ENCODE results near the gene STATH.
"Not testable (repeated sequence)": the region's sequence is repeated elsewhere in the genome, so short reads cannot be mapped to it uniquely, and the experiment has no call there.

STATH gene

GRCh38 chr4:70000711-70001110 is 4.9 kb downstream of the STATH start:
- TF ChIP-seq TAF1 (IDR thresholded peaks at IDR 0.05; ENCODE audit: borderline replicate concordance, low read depth, low read length) (no peak), POLR2A (IDR thresholded peaks at IDR 0.05; ENCODE audit: low read depth, low read length) (no peak), POLR2AphosphoS5 (IDR thresholded peaks at IDR 0.05; ENCODE audit: low read depth, low read length) (no peak)

DNA sequence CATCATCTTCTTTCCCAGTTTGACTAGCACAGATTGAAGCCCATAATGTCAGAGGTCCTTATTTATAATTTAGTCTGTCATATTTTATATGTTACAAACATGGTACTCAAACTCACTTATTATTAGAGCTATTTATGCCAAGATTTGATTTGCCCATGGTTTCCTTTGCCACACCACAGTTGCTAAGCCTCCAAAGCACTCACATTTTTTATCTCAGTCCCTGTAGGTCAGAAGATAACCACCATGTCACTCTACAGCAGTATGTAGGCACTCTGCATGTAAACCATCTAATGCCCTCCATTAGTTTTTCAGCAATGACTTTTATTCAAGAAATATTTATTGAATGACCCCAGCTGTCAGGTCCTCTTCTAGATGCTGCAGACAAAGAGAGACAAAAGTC is 6.7 kb downstream of the STATH start:
- no peak for TF ChIP-seq TAF1 (IDR thresholded peaks at IDR 0.05; ENCODE audit: borderline replicate concordance, low read depth, low read length)
- TF ChIP-seq POLR2AphosphoS5 (IDR thresholded peaks at IDR 0.05; ENCODE audit: low read depth, low read length): no peak
- no peak for TF ChIP-seq POLR2A (IDR thresholded peaks at IDR 0.05; ENCODE audit: low read depth, low read length)
- DNase-seq (ENCODE audit: insufficient read length): no peak
- FAIRE-seq: no peak

More at GRCh38 chr4:70000711-70001110, 4.9 kb downstream of the STATH start:
- FAIRE-seq: no peak
- DNase-seq (ENCODE audit: insufficient read length): no peak

- DNase-seq (ENCODE audit: insufficient read length) (no peak), FAIRE-seq (no peak)
- TF ChIP-seq POLR2AphosphoS5 (IDR thresholded peaks at IDR 0.05; ENCODE audit: low read depth, low read length): no peak
- no peak for TF ChIP-seq POLR2A (IDR thresholded peaks at IDR 0.05; ENCODE audit: low read depth, low read length)
- TF ChIP-seq TAF1 (IDR thresholded peaks at IDR 0.05; ENCODE audit: borderline replicate concordance, low read depth, low read length): no peak
Measured at GRCh38 chr4:70008771-70009170, 13.0 kb downstream of the STATH start.

GRCh38 chr4:70019006-70019405 is 23.2 kb downstream of the STATH start:
- not testable (repeated sequence) for FAIRE-seq

DNA sequence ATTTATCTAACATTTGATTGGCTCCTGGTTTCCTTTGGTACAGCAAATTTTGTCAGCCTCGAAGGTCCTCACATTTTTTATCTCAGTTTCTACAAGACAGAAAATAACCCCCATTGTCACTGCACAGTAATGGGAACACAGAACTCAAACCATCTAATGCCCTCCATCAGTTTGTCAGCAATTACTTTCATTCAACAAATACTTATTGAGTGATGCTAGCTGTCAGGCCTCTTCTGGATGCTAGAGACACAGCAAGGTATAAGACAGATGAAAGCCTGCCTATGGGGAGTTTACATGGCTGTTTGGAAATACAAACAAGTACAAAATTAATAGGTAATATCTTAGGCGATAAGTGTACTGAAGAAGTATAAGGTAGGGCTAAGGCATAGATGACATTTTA is 27.5 kb downstream of the STATH start:
- TF ChIP-seq TAF1 (IDR thresholded peaks at IDR 0.05; ENCODE audit: borderline replicate concordance, low read depth, low read length) (no peak), POLR2A (IDR thresholded peaks at IDR 0.05; ENCODE audit: low read depth, low read length) (no peak), POLR2AphosphoS5 (IDR thresholded peaks at IDR 0.05; ENCODE audit: low read depth, low read length) (no peak)
- FAIRE-seq (no peak), DNase-seq (ENCODE audit: insufficient read length) (no peak)

More at GRCh38 chr4:70019006-70019405, 23.2 kb downstream of the STATH start:
- not testable (repeated sequence) for DNase-seq (ENCODE audit: insufficient read length)

DNA sequence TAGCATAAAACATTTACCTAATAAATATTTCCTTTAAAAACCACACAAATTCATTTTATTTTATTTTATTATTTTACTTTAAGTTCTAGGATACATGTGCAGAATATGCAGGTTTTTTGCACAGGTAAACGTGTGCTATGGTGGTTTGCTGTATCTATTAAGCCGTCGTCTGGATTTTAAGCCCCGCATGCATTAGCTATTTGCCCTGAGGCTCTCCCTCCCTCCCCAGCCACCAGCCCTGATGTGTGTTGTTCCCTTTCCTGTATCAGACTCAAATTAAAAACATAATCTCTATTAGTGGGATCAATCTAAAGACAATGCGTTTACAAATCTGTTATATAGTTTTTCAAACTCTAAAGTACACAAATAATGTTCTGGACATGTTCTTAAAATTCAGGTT is 31.2 kb downstream of the STATH start:
- no peak for FAIRE-seq
- no peak for DNase-seq (ENCODE audit: insufficient read length)
- TF ChIP-seq POLR2A (IDR thresholded peaks at IDR 0.05; ENCODE audit: low read depth, low read length) (no peak), POLR2AphosphoS5 (IDR thresholded peaks at IDR 0.05; ENCODE audit: low read depth, low read length) (no peak), TAF1 (IDR thresholded peaks at IDR 0.05; ENCODE audit: borderline replicate concordance, low read depth, low read length) (no peak)

DNA sequence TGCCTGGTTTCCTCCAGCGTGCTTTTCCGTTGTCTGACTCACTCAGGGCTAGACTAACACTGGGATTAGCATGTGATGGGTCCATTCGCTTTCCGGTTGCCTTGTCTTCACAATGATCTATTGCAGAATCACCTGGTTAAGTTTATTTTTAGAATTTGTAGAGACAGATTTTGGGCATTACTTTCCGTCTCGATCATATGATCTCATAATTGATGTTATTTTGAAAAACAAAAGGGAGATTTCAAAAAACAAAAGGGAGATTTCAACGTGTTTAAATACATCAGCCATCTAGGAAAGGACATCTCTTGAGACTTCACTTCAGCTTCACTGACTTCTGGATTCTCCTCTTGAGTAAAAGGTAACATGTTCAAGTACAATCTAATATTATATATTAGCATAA is 32.4 kb downstream of the STATH start, which contains the start of gene HTN3:
HTN3 (plus strand) TSS at position 301 of the 400 bp plus-strand sequence. CDS start 2,282 bp downstream, outside the sequence.
- FAIRE-seq: not testable (repeated sequence)

DNA sequence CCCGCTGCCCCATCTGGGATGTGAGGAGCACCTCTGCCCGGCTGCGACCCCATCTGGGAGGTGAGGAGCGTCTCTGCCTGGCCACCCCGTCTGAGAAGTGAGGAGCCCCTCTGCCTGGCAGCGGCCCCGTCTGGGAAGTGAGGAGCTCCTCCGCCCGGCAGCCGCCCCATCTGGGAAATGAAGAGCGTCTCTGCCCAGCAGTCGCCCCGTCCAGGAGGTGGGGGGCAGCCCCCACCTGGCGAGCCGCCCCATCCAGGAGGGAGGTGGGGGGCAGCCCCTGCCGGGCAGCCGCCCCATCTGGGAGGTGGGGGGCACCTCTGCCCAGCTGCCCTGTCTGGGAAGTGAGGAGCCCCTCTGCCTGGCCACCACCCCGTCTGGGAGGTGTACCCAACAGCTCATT is 41.8 kb downstream of the STATH start:
- DNase-seq (ENCODE audit: insufficient read length); FAIRE-seq: not testable (repeated sequence)

More for the DNA sequence above, 32.4 kb downstream of the STATH start, which contains the start of gene HTN3:
- not testable (repeated sequence) for DNase-seq (ENCODE audit: insufficient read length)

- not testable (repeated sequence) for FAIRE-seq; DNase-seq (ENCODE audit: insufficient read length)
Measured at GRCh38 chr4:70039928-70040327, 44.2 kb downstream of the STATH start.

DNA sequence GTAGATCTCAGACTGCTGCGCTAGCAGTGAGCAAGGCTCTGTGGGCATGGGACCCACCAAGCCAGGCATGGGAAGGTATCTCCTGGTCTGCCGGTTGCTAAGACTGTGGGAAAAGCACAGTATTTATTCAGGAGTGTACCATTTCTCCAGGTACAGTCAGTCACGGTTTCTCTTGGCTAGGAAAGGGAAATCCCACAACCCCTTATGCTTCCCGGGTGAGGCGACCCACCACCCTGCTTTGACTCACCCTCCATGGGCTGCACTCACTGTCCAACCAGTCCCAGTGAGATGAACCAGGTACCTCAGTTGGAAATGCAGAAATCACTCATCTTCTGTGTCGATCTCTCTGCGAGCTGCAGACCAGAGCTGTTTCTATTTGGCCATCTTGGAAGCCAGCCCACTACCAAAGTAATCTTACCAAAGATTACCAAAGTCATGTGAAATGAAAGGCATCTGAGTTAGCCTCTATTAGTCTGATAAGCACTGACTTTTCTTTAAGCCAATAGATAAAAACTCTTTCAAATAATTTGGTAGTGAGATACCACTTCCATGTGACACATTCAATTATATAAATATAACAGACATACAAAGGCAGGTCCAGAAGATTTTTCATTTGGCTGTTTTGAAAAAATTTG is 46.0 kb downstream of the STATH start:
- FAIRE-seq (no peak), DNase-seq (ENCODE audit: insufficient read length) (no peak)
- TF ChIP-seq TAF1 (IDR thresholded peaks at IDR 0.05; ENCODE audit: borderline replicate concordance, low read depth, low read length) (no peak), POLR2AphosphoS5 (IDR thresholded peaks at IDR 0.05; ENCODE audit: low read depth, low read length) (no peak), POLR2A (IDR thresholded peaks at IDR 0.05; ENCODE audit: low read depth, low read length) (no peak)

DNA sequence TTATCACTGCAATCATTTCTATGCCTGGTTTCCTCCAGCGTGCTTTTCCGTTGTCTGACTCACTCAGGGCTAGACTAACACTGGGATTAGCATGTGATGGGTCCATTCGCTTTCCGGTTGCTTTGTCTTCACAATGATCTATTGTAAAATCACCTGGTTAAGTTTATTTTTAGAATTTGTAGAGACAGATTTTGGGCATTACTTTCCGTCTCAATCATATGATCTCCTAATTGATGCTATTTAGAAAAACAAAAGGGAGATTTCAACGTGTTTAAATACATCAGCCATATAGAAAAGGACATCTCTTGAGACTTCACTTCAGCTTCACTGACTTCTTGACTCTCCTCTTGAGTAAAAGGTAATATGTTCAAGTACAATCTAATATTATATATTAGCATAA is 54.4 kb downstream of the STATH start, which contains the start of gene HTN1:
HTN1 (plus strand) TSS at position 301 of the 400 bp plus-strand sequence. CDS start 2,639 bp downstream, outside the sequence.
- FAIRE-seq; DNase-seq (ENCODE audit: insufficient read length): not testable (repeated sequence)
